Activated B cell treated with CpG ODN at 0.5 μM for 24 hours (primary cell): Measurements from ENCODE around the gene SHC3. TPM values are rescaled to one million over a fixed set of nuclear protein-coding genes. Genes with fewer than 3 reads are reported as not detected.

Experiments used
- ATAC-seq: fragments of 200-7000 bp; cut with Tn5 transposase; one replicate; pipeline ENCODE4 v1.10.0; 2021; ENCODE audit warnings: low read depth, mild to moderate bottlenecking, moderate library complexity
- CTCF ChIA-PET: fragments of 350-600 bp; sonication (Branson Sonifier 250); formaldehyde crosslinking; loops from one replicate; lab custom pipeline; 2021; ENCODE audit warnings: antibody characterized with exemption; lab: Charles Lee
- POLR2A ChIA-PET: fragments of 350-600 bp; sonication (Branson Sonifier 250); formaldehyde crosslinking; loops from one replicate; lab custom pipeline; 2021; ENCODE audit warnings: antibody characterized with exemption; lab: Charles Lee
- DNase-seq: peaks from one replicate; pipeline ENCODE4 v3.0.0; 2022
- H3K27ac Mint-ChIP-seq: one replicate; pipeline ENCODE4 v1.8.0; 2020; ENCODE audit warnings: mixed read lengths
- H3K27me3 Mint-ChIP-seq: one replicate; pipeline ENCODE4 v1.8.0; 2021; ENCODE audit warnings: mixed read lengths
- H3K36me3 Mint-ChIP-seq: one replicate; pipeline ENCODE4 v1.8.0; 2021; ENCODE audit warnings: low read depth, mixed read lengths
- H3K4me1 Mint-ChIP-seq: one replicate; pipeline ENCODE4 v1.8.0; 2021; ENCODE audit warnings: mixed read lengths
- H3K4me3 Mint-ChIP-seq: one replicate; pipeline ENCODE4 v1.8.0; 2020; ENCODE audit warnings: mild to moderate bottlenecking, mixed read lengths
- H3K9me3 Mint-ChIP-seq: one replicate; pipeline ENCODE4 v1.8.0; 2020; ENCODE audit warnings: mixed read lengths
- CTCF ChIP-seq: fragments of 200-600 bp; IDR thresholded peaks from one replicate; pipeline ENCODE4 v1.8.0; 2022; ENCODE audit warnings: antibody characterized with exemption, mild to moderate bottlenecking
- intact Hi-C: fragments of 100-400 bp; cut with micrococcal nuclease; formaldehyde crosslinking; loops from one replicate; pipeline ENCODE4 v1.15.1; 2024
- total RNA-seq: library from RNA; stranded (reverse); gene quantifications from 2 replicates; pipeline ENCODE4 v1.2.3, GENCODE V29; 2022

The SHC3 gene
- total RNA-seq, 1 donor from 2014 or later, result not detected

- H3K4me1 Mint-ChIP-seq, result no peaks in the 10 kb centered on the region
- no peak overlapping the region for H3K27ac Mint-ChIP-seq
- POLR2A ChIA-PET, result no interaction called here
- no peaks in the 10 kb centered on the region for H3K36me3 Mint-ChIP-seq
- no peak for TF ChIP-seq CTCF
- no peak for ATAC-seq
- intact Hi-C loops, result no loop called here
- peaks cover 11% of the 10 kb centered on the region for H3K27me3 Mint-ChIP-seq
- no peak for DNase-seq
- CTCF ChIA-PET, result no interaction called here
- no peak overlapping the region for H3K4me3 Mint-ChIP-seq
- no peaks in the 10 kb centered on the region for H3K9me3 Mint-ChIP-seq
Measured at GRCh38 chr9:89052470-89053097, 126.0 kb downstream of the SHC3 start.

GRCh38 chr9:89051421-89052025, 127.1 kb downstream of the SHC3 start:
- Mint-ChIP-seq H3K36me3 (no peaks in the 10 kb centered on the region), H3K27ac (no peak overlapping the region), H3K4me1 (no peaks in the 10 kb centered on the region), H3K4me3 (no peak overlapping the region), H3K27me3 (peaks cover 13% of the 10 kb centered on the region), H3K9me3 (no peaks in the 10 kb centered on the region)
- no peak for ATAC-seq
- ChIA-PET POLR2A (no interaction called here), CTCF (no interaction called here)
- TF ChIP-seq CTCF, result no peak
- intact Hi-C loops, result no loop called here
- DNase-seq, result no peak

GRCh38 chr9:89049646-89050045, 129.0 kb downstream of the SHC3 start:
- peaks cover 13% of the 10 kb centered on the region for H3K27me3 Mint-ChIP-seq
- TF ChIP-seq CTCF, result no peak
- POLR2A ChIA-PET, result no interaction called here
- H3K4me1 Mint-ChIP-seq, result no peaks in the 10 kb centered on the region
- H3K9me3 Mint-ChIP-seq, result no peaks in the 10 kb centered on the region
- intact Hi-C loops, result no loop called here
- DNase-seq (no peak), ATAC-seq (no peak)
- H3K27ac Mint-ChIP-seq, result no peak overlapping the region
- CTCF ChIA-PET, result no interaction called here
- no peak overlapping the region for H3K4me3 Mint-ChIP-seq
- H3K36me3 Mint-ChIP-seq, result no peaks in the 10 kb centered on the region

GRCh38 chr9:89048616-89049015, 130.0 kb downstream of the SHC3 start:
- POLR2A ChIA-PET, result no interaction called here
- Mint-ChIP-seq H3K27ac (no peak overlapping the region), H3K4me1 (no peaks in the 10 kb centered on the region), H3K9me3 (no peaks in the 10 kb centered on the region), H3K36me3 (no peaks in the 10 kb centered on the region), H3K4me3 (no peak overlapping the region), H3K27me3 (peaks cover 13% of the 10 kb centered on the region)
- ATAC-seq (no peak), DNase-seq (no peak)
- intact Hi-C loops, result no loop called here
- TF ChIP-seq CTCF, result no peak
- CTCF ChIA-PET, result no interaction called here

- ChIA-PET POLR2A (no interaction called here), CTCF (no interaction called here)
- DNase-seq, result no peak
- H3K27ac Mint-ChIP-seq, result no peak overlapping the region
- no peaks in the 10 kb centered on the region for H3K9me3 Mint-ChIP-seq
- H3K4me1 Mint-ChIP-seq, result no peaks in the 10 kb centered on the region
- intact Hi-C loops, result no loop called here
- no peak for ATAC-seq
- no peaks in the 10 kb centered on the region for H3K36me3 Mint-ChIP-seq
- TF ChIP-seq CTCF, result no peak
- H3K4me3 Mint-ChIP-seq, result no peak overlapping the region
- peaks cover 13% of the 10 kb centered on the region for H3K27me3 Mint-ChIP-seq
Measured at GRCh38 chr9:89047667-89048066, 131.0 kb downstream of the SHC3 start.
